IMR-90 (cell line): ENCODE results near the gene ZNF286A.
"Not testable (repeated sequence)": the region's sequence is repeated elsewhere in the genome, so short reads cannot be mapped to it uniquely, and the experiment has no call there.

Experiments used
- CTCF ChIP-seq: conservative IDR thresholded peaks from 2 replicates; pipeline ENCODE4 v1.5.1; 2012; ENCODE audit warnings: mild to moderate bottlenecking, low read depth, low read length, improper control_type of control experiment
- POLR2A ChIP-seq: IDR thresholded peaks from 2 replicates; pipeline ENCODE4 v1.6.1; 2012; ENCODE audit warnings: mild to moderate bottlenecking, low read depth, low read length

- TF ChIP-seq CTCF, POLR2A: not testable (repeated sequence)
These were observed 9.3 kb downstream of the ZNF286A start for GRCh38 chr17:15708879-15709278.
